ENCODE measurements around the gene NFASC.

Gene NFASC

GRCh38 chr1:204904228-204904810, 33.7 kb downstream of the NFASC start:
- DNase-seq (ENCODE audit: low read depth in 2 of 2), result no peak
- TF ChIP-seq, protein P1, sequence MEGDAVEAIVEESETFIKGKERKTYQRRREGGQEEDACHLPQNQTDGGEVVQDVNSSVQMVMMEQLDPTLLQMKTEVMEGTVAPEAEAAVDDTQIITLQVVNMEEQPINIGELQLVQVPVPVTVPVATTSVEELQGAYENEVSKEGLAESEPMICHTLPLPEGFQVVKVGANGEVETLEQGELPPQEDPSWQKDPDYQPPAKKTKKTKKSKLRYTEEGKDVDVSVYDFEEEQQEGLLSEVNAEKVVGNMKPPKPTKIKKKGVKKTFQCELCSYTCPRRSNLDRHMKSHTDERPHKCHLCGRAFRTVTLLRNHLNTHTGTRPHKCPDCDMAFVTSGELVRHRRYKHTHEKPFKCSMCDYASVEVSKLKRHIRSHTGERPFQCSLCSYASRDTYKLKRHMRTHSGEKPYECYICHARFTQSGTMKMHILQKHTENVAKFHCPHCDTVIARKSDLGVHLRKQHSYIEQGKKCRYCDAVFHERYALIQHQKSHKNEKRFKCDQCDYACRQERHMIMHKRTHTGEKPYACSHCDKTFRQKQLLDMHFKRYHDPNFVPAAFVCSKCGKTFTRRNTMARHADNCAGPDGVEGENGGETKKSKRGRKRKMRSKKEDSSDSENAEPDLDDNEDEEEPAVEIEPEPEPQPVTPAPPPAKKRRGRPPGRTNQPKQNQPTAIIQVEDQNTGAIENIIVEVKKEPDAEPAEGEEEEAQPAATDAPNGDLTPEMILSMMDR (IDR thresholded peaks at IDR 0.05; ENCODE audit: low read depth, low read length), result no peak
- H3K4me3 ChIP-seq (replicated peaks in 1 of 2; ENCODE audit: low read depth in 2 of 2, low read length in 2 of 2), result no peak overlapping the region

GRCh38 chr1:204909109-204909508, 38.4 kb downstream of the NFASC start:
- TF ChIP-seq, protein P1 (IDR thresholded peaks at IDR 0.05; ENCODE audit: low read depth, low read length), result no peak
- H3K4me3 ChIP-seq (replicated peaks in 1 of 2; ENCODE audit: low read depth in 2 of 2, low read length in 2 of 2), result no peak overlapping the region
- DNase-seq (ENCODE audit: low read depth in 2 of 2), result peak in 1 of 2 donors; percentile 28

DNA sequence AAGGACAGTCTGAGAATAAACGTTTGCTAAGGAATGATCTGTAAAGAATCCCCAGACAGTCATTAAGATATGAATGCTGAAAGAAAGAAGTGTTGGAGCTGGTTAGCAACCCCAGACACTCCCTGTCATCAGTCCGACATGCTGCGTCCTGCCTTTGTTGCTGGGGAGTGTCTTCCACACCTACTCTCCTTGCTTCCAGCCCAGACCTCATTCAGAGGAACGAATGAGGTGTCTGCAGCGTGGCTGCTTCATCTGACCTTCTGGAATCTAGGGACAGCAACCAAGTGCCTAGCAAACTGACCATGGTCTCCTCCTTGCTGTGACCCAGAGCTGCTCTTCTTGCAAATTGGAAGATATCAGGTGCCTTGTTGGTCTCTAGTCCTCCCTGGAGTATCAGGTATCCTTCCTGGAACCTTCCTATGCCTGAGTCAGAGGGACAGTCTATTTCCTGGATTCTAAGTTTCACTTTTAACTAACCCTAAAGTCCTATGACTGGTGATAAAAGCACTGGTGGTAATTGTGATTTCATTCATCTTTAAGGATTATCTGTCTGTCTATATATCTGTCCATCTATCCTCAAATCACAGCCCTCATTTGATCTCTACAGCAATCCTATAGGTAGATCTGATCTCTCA, 45.3 kb downstream of the NFASC start:
- no peak for DNase-seq (ENCODE audit: low read depth in 2 of 2)
- no peak overlapping the region for H3K4me3 ChIP-seq (replicated peaks in 1 of 2; ENCODE audit: low read depth in 2 of 2, low read length in 2 of 2)
- TF ChIP-seq, protein P1 (IDR thresholded peaks at IDR 0.05; ENCODE audit: low read depth, low read length), result no peak

GRCh38 chr1:204917802-204918201, 47.1 kb downstream of the NFASC start:
- TF ChIP-seq, protein P1 (IDR thresholded peaks at IDR 0.05; ENCODE audit: low read depth, low read length), result no peak
- no peak for DNase-seq (ENCODE audit: low read depth in 2 of 2)
- no peak overlapping the region for H3K4me3 ChIP-seq (replicated peaks in 1 of 2; ENCODE audit: low read depth in 2 of 2, low read length in 2 of 2)

DNA sequence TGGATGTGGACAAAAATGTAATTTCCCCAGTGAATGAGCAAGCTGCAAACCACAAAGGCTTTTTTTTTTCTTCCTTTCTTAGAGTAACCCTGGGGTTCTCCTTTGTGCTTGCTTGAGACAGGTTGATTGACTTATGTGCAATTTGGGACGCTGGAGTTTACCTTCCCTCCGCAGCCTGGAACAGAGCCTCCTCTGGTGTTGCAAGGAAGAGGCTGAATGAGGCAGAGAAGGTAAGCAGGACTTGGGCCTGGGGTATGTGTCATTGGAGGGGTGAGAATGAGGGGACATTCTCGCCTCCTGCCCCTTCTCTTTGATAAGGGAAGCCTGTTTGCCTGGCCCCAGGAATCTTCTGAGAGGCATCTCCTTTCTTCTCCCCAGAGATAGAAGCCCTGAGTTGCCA, 49.8 kb downstream of the NFASC start:
- no peak overlapping the region for H3K4me3 ChIP-seq (replicated peaks in 1 of 2; ENCODE audit: low read depth in 2 of 2, low read length in 2 of 2)
- DNase-seq (ENCODE audit: low read depth in 2 of 2), result no peak
- TF ChIP-seq, protein P1 (IDR thresholded peaks at IDR 0.05; ENCODE audit: low read depth, low read length), result no peak

DNA sequence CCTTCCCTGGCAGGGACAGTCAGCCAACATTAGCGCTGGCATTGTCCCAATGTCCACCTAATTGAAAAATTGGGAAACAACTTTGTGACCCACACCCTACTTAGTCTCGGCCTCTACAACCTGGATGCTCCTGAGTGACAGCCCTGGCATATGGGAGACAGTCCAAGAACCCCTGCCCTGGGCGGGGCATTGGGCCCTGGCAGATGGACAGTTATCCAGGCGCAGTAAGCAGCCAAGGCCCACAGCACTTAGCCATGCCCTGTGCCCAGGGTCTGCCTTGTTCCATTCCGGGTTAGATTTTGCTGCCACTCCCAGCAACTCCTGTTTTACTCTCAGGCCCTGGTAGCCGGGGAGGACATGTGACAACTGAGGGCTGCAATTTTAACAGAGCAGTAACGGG, 50.3 kb downstream of the NFASC start:
- TF ChIP-seq, protein P1 (IDR thresholded peaks at IDR 0.05; ENCODE audit: low read depth, low read length), result no peak
- no peak for DNase-seq (ENCODE audit: low read depth in 2 of 2)
- H3K4me3 ChIP-seq (replicated peaks in 1 of 2; ENCODE audit: low read depth in 2 of 2, low read length in 2 of 2), result no peak overlapping the region
